ENCODE measurements around the gene UCP3.

The UCP3 gene

GRCh38 chr11:73991471-73992006 lies 17.3 kb downstream of the UCP3 start:
- H4K8ac ChIP-seq (ENCODE audit: low read length): peak overlapping the region; percentile 42
- no peaks in the 10 kb centered on the region for H3K9me3 ChIP-seq (ENCODE audit: control insufficient read depth, low read length)
- H3K79me1 ChIP-seq (replicated peaks; ENCODE audit: low read length, poor library complexity, severe bottlenecking): no peaks in the 10 kb centered on the region
- no peak for DNase-seq
- H4K91ac ChIP-seq (ENCODE audit: low read length): no peak overlapping the region
- H3K27ac ChIP-seq (ENCODE audit: low read length, poor library complexity, severe bottlenecking): no peak overlapping the region
- H3K23ac ChIP-seq (ENCODE audit: low read length in 2 of 2): no peak overlapping the region
- H3K4me2 ChIP-seq (ENCODE audit: low read length, poor library complexity, severe bottlenecking): no peak overlapping the region
- H2BK120ac ChIP-seq (ENCODE audit: low read depth, low read length): no peak overlapping the region
- peaks cover 0 to 4% of the 10 kb centered on the region in 2 experiments for H3K27me3 ChIP-seq (ENCODE audit: control insufficient read depth in 1 of 2, insufficient read depth in 1 of 2, low read length in 2 of 2)
- no peak overlapping the region for H2BK15ac ChIP-seq (ENCODE audit: low read depth, poor library complexity, severe bottlenecking)
- H3K14ac ChIP-seq (ENCODE audit: low read length in 2 of 2): no peak overlapping the region
- H2BK5ac ChIP-seq (ENCODE audit: low read depth, low read length, poor library complexity, severe bottlenecking): no peak overlapping the region
- WGBS: 89% methylated on average over 5 of the region's 6 CpGs
- no peak overlapping the region for H3K4me3 ChIP-seq (ENCODE audit: insufficient read depth in 1 of 2, low read depth in 1 of 2, low read length in 2 of 2)
- no peak overlapping the region for H2AFZ ChIP-seq (ENCODE audit: low read depth, low read length)
- no peak overlapping the region for H2BK12ac ChIP-seq (ENCODE audit: low read length in 2 of 2)
- H3K4ac ChIP-seq (ENCODE audit: low read depth in 1 of 2, low read length in 2 of 2): no peak overlapping the region
- no peak overlapping the region for H2AK5ac ChIP-seq (ENCODE audit: low read length, severe bottlenecking)
- H3K9ac ChIP-seq (ENCODE audit: low read length): no peak overlapping the region
- H3K4me1 ChIP-seq (ENCODE audit: control insufficient read depth, insufficient read depth, low read depth, low read length): no peaks in the 10 kb centered on the region
- H3K36me3 ChIP-seq (ENCODE audit: control insufficient read depth in 1 of 2, insufficient read depth in 2 of 2, low read depth in 1 of 2, low read length in 2 of 2): no peaks in the 10 kb centered on the region
- no peak overlapping the region for H3K18ac ChIP-seq (ENCODE audit: low read depth in 1 of 2, low read length in 2 of 2)

- Histone ChIP-seq H4K8ac (ENCODE audit: low read length) (no peak overlapping the region), H2AFZ (ENCODE audit: low read depth, low read length) (no peak overlapping the region), H2BK5ac (ENCODE audit: low read depth, low read length, poor library complexity, severe bottlenecking) (no peak overlapping the region), H3K27ac (ENCODE audit: low read length, poor library complexity, severe bottlenecking) (no peak overlapping the region), H3K27me3 (ENCODE audit: control insufficient read depth in 1 of 2, insufficient read depth in 1 of 2, low read length in 2 of 2) (peaks cover 0 to 4% of the 10 kb centered on the region in 2 experiments), H3K14ac (ENCODE audit: low read length in 2 of 2) (no peak overlapping the region), H2AK5ac (ENCODE audit: low read length, severe bottlenecking) (no peak overlapping the region), H3K36me3 (ENCODE audit: control insufficient read depth in 1 of 2, insufficient read depth in 2 of 2, low read depth in 1 of 2, low read length in 2 of 2) (no peaks in the 10 kb centered on the region), H3K23ac (ENCODE audit: low read length in 2 of 2) (no peak overlapping the region), H3K4me3 (ENCODE audit: insufficient read depth in 1 of 2, low read depth in 1 of 2, low read length in 2 of 2) (no peak overlapping the region), H3K9ac (ENCODE audit: low read length) (no peak overlapping the region), H3K18ac (ENCODE audit: low read depth in 1 of 2, low read length in 2 of 2) (no peak overlapping the region), H3K79me1 (replicated peaks; ENCODE audit: low read length, poor library complexity, severe bottlenecking) (no peaks in the 10 kb centered on the region), H3K9me3 (ENCODE audit: control insufficient read depth, low read length) (no peaks in the 10 kb centered on the region), H2BK12ac (ENCODE audit: low read length in 2 of 2) (no peak overlapping the region), H4K91ac (ENCODE audit: low read length) (no peak overlapping the region), H3K4ac (ENCODE audit: low read depth in 1 of 2, low read length in 2 of 2) (no peak overlapping the region), H2BK120ac (ENCODE audit: low read depth, low read length) (no peak overlapping the region), H3K4me1 (ENCODE audit: control insufficient read depth, insufficient read depth, low read depth, low read length) (no peaks in the 10 kb centered on the region), H2BK15ac (ENCODE audit: low read depth, poor library complexity, severe bottlenecking) (no peak overlapping the region), H3K4me2 (ENCODE audit: low read length, poor library complexity, severe bottlenecking) (no peak overlapping the region)
- 63% methylated on average over 1 of the region's 2 CpGs for WGBS
- no peak for DNase-seq
Observed at GRCh38 chr11:73990730-73991129, 18.2 kb downstream of the UCP3 start.

- Histone ChIP-seq H3K9me3 (ENCODE audit: control insufficient read depth, low read length) (no peaks in the 10 kb centered on the region), H3K4me3 (ENCODE audit: insufficient read depth in 1 of 2, low read depth in 1 of 2, low read length in 2 of 2) (no peak overlapping the region), H3K4ac (ENCODE audit: low read depth in 1 of 2, low read length in 2 of 2) (no peak overlapping the region), H4K8ac (ENCODE audit: low read length) (no peak overlapping the region), H3K18ac (ENCODE audit: low read depth in 1 of 2, low read length in 2 of 2) (no peak overlapping the region), H2AK5ac (ENCODE audit: low read length, severe bottlenecking) (no peak overlapping the region), H3K14ac (ENCODE audit: low read length in 2 of 2) (no peak overlapping the region), H2BK15ac (ENCODE audit: low read depth, poor library complexity, severe bottlenecking) (no peak overlapping the region), H2AFZ (ENCODE audit: low read depth, low read length) (no peak overlapping the region), H3K27ac (ENCODE audit: low read length, poor library complexity, severe bottlenecking) (no peak overlapping the region), H2BK12ac (ENCODE audit: low read length in 2 of 2) (no peak overlapping the region), H3K23ac (ENCODE audit: low read length in 2 of 2) (no peak overlapping the region), H3K79me1 (replicated peaks; ENCODE audit: low read length, poor library complexity, severe bottlenecking) (no peaks in the 10 kb centered on the region), H3K27me3 (ENCODE audit: control insufficient read depth in 1 of 2, insufficient read depth in 1 of 2, low read length in 2 of 2) (peaks cover 0 to 4% of the 10 kb centered on the region in 2 experiments), H3K4me2 (ENCODE audit: low read length, poor library complexity, severe bottlenecking) (no peak overlapping the region), H3K36me3 (ENCODE audit: control insufficient read depth in 1 of 2, insufficient read depth in 2 of 2, low read depth in 1 of 2, low read length in 2 of 2) (no peaks in the 10 kb centered on the region), H2BK5ac (ENCODE audit: low read depth, low read length, poor library complexity, severe bottlenecking) (no peak overlapping the region), H3K9ac (ENCODE audit: low read length) (no peak overlapping the region), H4K91ac (ENCODE audit: low read length) (no peak overlapping the region), H2BK120ac (ENCODE audit: low read depth, low read length) (no peak overlapping the region), H3K4me1 (ENCODE audit: control insufficient read depth, insufficient read depth, low read depth, low read length) (no peaks in the 10 kb centered on the region)
- WGBS: 95% methylated on average over 2 of the region's 6 CpGs
- no peak for DNase-seq
Observed at GRCh38 chr11:73989156-73989555, 19.7 kb downstream of the UCP3 start.

GRCh38 chr11:73988227-73988626 lies 20.7 kb downstream of the UCP3 start:
- no peaks in the 10 kb centered on the region for H3K36me3 ChIP-seq (ENCODE audit: control insufficient read depth in 1 of 2, insufficient read depth in 2 of 2, low read depth in 1 of 2, low read length in 2 of 2)
- H3K23ac ChIP-seq (ENCODE audit: low read length in 2 of 2): no peak overlapping the region
- H3K27me3 ChIP-seq (ENCODE audit: control insufficient read depth in 1 of 2, insufficient read depth in 1 of 2, low read length in 2 of 2): peaks cover 0 to 4% of the 10 kb centered on the region in 2 experiments
- H4K91ac ChIP-seq (ENCODE audit: low read length): no peak overlapping the region
- no peak for DNase-seq
- H3K27ac ChIP-seq (ENCODE audit: low read length, poor library complexity, severe bottlenecking): no peak overlapping the region
- no peak overlapping the region for H3K18ac ChIP-seq (ENCODE audit: low read depth in 1 of 2, low read length in 2 of 2)
- H2BK120ac ChIP-seq (ENCODE audit: low read depth, low read length): no peak overlapping the region
- no peak overlapping the region for H3K14ac ChIP-seq (ENCODE audit: low read length in 2 of 2)
- H2BK12ac ChIP-seq (ENCODE audit: low read length in 2 of 2): no peak overlapping the region
- no peak overlapping the region for H2BK5ac ChIP-seq (ENCODE audit: low read depth, low read length, poor library complexity, severe bottlenecking)
- H3K4ac ChIP-seq (ENCODE audit: low read depth in 1 of 2, low read length in 2 of 2): no peak overlapping the region
- no peak overlapping the region for H2BK15ac ChIP-seq (ENCODE audit: low read depth, poor library complexity, severe bottlenecking)
- H4K8ac ChIP-seq (ENCODE audit: low read length): no peak overlapping the region
- WGBS: 100% methylated on average over 3 of the region's 7 CpGs
- H3K4me2 ChIP-seq (ENCODE audit: low read length, poor library complexity, severe bottlenecking): no peak overlapping the region
- no peaks in the 10 kb centered on the region for H3K79me1 ChIP-seq (replicated peaks; ENCODE audit: low read length, poor library complexity, severe bottlenecking)
- H3K9ac ChIP-seq (ENCODE audit: low read length): no peak overlapping the region
- H3K4me3 ChIP-seq (ENCODE audit: insufficient read depth in 1 of 2, low read depth in 1 of 2, low read length in 2 of 2): no peak overlapping the region
- H2AK5ac ChIP-seq (ENCODE audit: low read length, severe bottlenecking): no peak overlapping the region
- peaks cover 5% of the 10 kb centered on the region for H3K4me1 ChIP-seq (ENCODE audit: control insufficient read depth, insufficient read depth, low read depth, low read length)
- H2AFZ ChIP-seq (ENCODE audit: low read depth, low read length): no peak overlapping the region
- no peaks in the 10 kb centered on the region for H3K9me3 ChIP-seq (ENCODE audit: control insufficient read depth, low read length)

Data from mesenchymal stem cell (in vitro differentiated cells and primary cell).